ENCODE results near the gene GRIN1.

GRCh38 chr9:137108608-137109249 is 30.2 kb upstream of the GRIN1 start:
- TF ChIP-seq POLR2AphosphoS5 (IDR thresholded peaks at IDR 0.05; ENCODE audit: borderline replicate concordance, low read depth, low read length) (no peak), EZH2 (IDR thresholded peaks at IDR 0.05) (no peak)
